GM12891 (cell line): Measurements from ENCODE around the gene TMEM117.
"Not testable (repeated sequence)": the region's sequence is repeated elsewhere in the genome, so short reads cannot be mapped to it uniquely, and the experiment has no call there.

Source experiments
- POLR2A ChIP-seq: IDR thresholded peaks from 2 replicates; pipeline ENCODE4 v1.6.1; 2011; ENCODE audit warnings: low read depth, low read length, control low read depth
- TAF1 ChIP-seq: IDR thresholded peaks from 2 replicates; pipeline ENCODE4 v1.6.1; 2011; ENCODE audit warnings: low read depth, low read length, control low read depth

- not testable (repeated sequence) for TF ChIP-seq POLR2A, TAF1
Measured at GRCh38 chr12:43869765-43870164, 33.9 kb downstream of the TMEM117 start.
